HEK293 (cell line): ENCODE measurements around the gene TNFRSF13B.

Experiments
- CTCF ChIA-PET: fragments of 350-600 bp; formaldehyde crosslinking; extraction: SDS; loops from one replicate; lab custom pipeline; 2021; ENCODE audit warnings: antibody characterized with exemption; lab: Yijun Ruan, JAX
- POLR2A ChIA-PET: fragments of 300-600 bp; formaldehyde crosslinking; extraction: SDS; loops from one replicate; lab custom pipeline; 2020; ENCODE audit warnings: antibody characterized with exemption, inconsistent platforms; lab: Yijun Ruan, JAX
- H3K27ac ChIP-seq: fragments of 200-500 bp; sonication (Bioruptor generic); 2 replicates; pipeline ENCODE4 v1.5.1; 2014; ENCODE audit warnings: low read depth, low read length, control low read depth, inconsistent platforms; ENCODE audit errors: extremely low read depth
- H3K36me3 ChIP-seq, 2 experiments: fragments of 200-500 bp in 1 of 2; sonication (Bioruptor generic) in 1 of 2; 1 replicate in 1 of 2; 2 replicates in 1 of 2; pipeline ENCODE4 v1.5.1; 2014 to 2017; ENCODE audit warnings: inconsistent platforms in 2 of 2, low read length in 2 of 2; ENCODE audit not compliant: control insufficient read depth in 2 of 2, insufficient read depth in 1 of 2
- H3K4me1 ChIP-seq: fragments of 200-500 bp; sonication (Bioruptor generic); 2 replicates; pipeline ENCODE4 v1.5.1; 2014; ENCODE audit warnings: mild to moderate bottlenecking, low read length, inconsistent platforms; ENCODE audit not compliant: control insufficient read depth, insufficient read depth
- H3K4me3 ChIP-seq: 2 replicates; pipeline ENCODE4 v1.5.1; 2011; ENCODE audit warnings: low read depth, mild to moderate bottlenecking, control low read depth, low read length, moderate library complexity
- H3K9me3 ChIP-seq: fragments of 200-500 bp; sonication (Bioruptor generic); 2 replicates; pipeline ENCODE4 v1.5.1; 2014; ENCODE audit warnings: low read depth, low read length, inconsistent platforms; ENCODE audit not compliant: control insufficient read depth, insufficient read depth
- GFI1B ChIP-seq: fragments of 450-650 bp; formaldehyde crosslinking; IDR thresholded peaks from 2 replicates; pipeline ENCODE4 v1.5.1; 2016; ENCODE audit warnings: missing biosample characterization, missing genetic modification characterization
- KLF9 ChIP-seq: fragments of 450-650 bp; formaldehyde crosslinking; IDR thresholded peaks from 2 replicates; pipeline ENCODE4 v1.5.1; 2016; ENCODE audit warnings: missing biosample characterization, missing genetic modification characterization, low read depth
- TRIM28 ChIP-seq: IDR thresholded peaks from 2 replicates; pipeline ENCODE4 v1.6.1; 2011; ENCODE audit warnings: low read length, control low read depth, borderline replicate concordance
- ZEB2 ChIP-seq: fragments of 450-650 bp; formaldehyde crosslinking; IDR thresholded peaks from 2 replicates; pipeline ENCODE4 v1.5.1; 2016; ENCODE audit warnings: missing biosample characterization, missing genetic modification characterization
- ZFP41 ChIP-seq: fragments of 450-650 bp; formaldehyde crosslinking; IDR thresholded peaks from 2 replicates; pipeline ENCODE4 v1.5.1; 2016; ENCODE audit warnings: missing biosample characterization, missing genetic modification characterization, borderline replicate concordance
- ZIC2 ChIP-seq: fragments of 450-650 bp; formaldehyde crosslinking; IDR thresholded peaks from 2 replicates; pipeline ENCODE4 v1.5.1; 2016; ENCODE audit warnings: missing biosample characterization, missing genetic modification characterization
- ZNF10 ChIP-seq: fragments of 450-650 bp; formaldehyde crosslinking; IDR thresholded peaks from 2 replicates; pipeline ENCODE4 v1.5.1; 2017; ENCODE audit warnings: missing biosample characterization, missing genetic modification characterization
- ZNF473 ChIP-seq: fragments of 450-650 bp; formaldehyde crosslinking; IDR thresholded peaks from 2 replicates; pipeline ENCODE4 v1.5.1; 2017; ENCODE audit warnings: missing biosample characterization, missing genetic modification characterization
- ZNF521 ChIP-seq: fragments of 450-650 bp; formaldehyde crosslinking; IDR thresholded peaks from 2 replicates; pipeline ENCODE4 v1.5.1; 2017; ENCODE audit warnings: missing biosample characterization, mild to moderate bottlenecking, missing genetic modification characterization
- ZNF560 ChIP-seq: fragments of 450-650 bp; formaldehyde crosslinking; IDR thresholded peaks from 2 replicates; pipeline ENCODE4 v1.5.1; 2017; ENCODE audit warnings: missing biosample characterization, missing genetic modification characterization, borderline replicate concordance
- ZNF664 ChIP-seq: fragments of 450-650 bp; formaldehyde crosslinking; IDR thresholded peaks from 2 replicates; pipeline ENCODE4 v1.5.1; 2016; ENCODE audit warnings: missing biosample characterization, missing genetic modification characterization
- ZNF692 ChIP-seq: fragments of 450-650 bp; formaldehyde crosslinking; IDR thresholded peaks from 2 replicates; pipeline ENCODE4 v1.5.1; 2016; ENCODE audit warnings: missing biosample characterization, missing genetic modification characterization
- ZNF701 ChIP-seq: fragments of 450-650 bp; formaldehyde crosslinking; IDR thresholded peaks from 2 replicates; pipeline ENCODE4 v1.5.1; 2016; ENCODE audit warnings: missing biosample characterization, missing genetic modification characterization
- ZNF76 ChIP-seq: fragments of 450-650 bp; formaldehyde crosslinking; IDR thresholded peaks from 2 replicates; pipeline ENCODE4; 2016; ENCODE audit warnings: low read depth, missing biosample characterization, missing genetic modification characterization, borderline replicate concordance
- ZNF777 ChIP-seq: fragments of 450-650 bp; formaldehyde crosslinking; IDR thresholded peaks from 2 replicates; pipeline ENCODE4 v1.5.1; 2017; ENCODE audit warnings: missing biosample characterization, missing genetic modification characterization, borderline replicate concordance
- TF ChIP-seq, protein P1 (sequence below): fragments of 450-650 bp; formaldehyde crosslinking; IDR thresholded peaks from 2 replicates; pipeline ENCODE4 v1.5.1; 2017; ENCODE audit warnings: missing biosample characterization, mild to moderate bottlenecking, missing genetic modification characterization, moderate library complexity
- TF ChIP-seq, protein P2 (sequence below): fragments of 450-650 bp; formaldehyde crosslinking; IDR thresholded peaks from 2 replicates; pipeline ENCODE4 v1.5.1; 2016; ENCODE audit warnings: missing biosample characterization, missing genetic modification characterization

The TNFRSF13B gene

DNA sequence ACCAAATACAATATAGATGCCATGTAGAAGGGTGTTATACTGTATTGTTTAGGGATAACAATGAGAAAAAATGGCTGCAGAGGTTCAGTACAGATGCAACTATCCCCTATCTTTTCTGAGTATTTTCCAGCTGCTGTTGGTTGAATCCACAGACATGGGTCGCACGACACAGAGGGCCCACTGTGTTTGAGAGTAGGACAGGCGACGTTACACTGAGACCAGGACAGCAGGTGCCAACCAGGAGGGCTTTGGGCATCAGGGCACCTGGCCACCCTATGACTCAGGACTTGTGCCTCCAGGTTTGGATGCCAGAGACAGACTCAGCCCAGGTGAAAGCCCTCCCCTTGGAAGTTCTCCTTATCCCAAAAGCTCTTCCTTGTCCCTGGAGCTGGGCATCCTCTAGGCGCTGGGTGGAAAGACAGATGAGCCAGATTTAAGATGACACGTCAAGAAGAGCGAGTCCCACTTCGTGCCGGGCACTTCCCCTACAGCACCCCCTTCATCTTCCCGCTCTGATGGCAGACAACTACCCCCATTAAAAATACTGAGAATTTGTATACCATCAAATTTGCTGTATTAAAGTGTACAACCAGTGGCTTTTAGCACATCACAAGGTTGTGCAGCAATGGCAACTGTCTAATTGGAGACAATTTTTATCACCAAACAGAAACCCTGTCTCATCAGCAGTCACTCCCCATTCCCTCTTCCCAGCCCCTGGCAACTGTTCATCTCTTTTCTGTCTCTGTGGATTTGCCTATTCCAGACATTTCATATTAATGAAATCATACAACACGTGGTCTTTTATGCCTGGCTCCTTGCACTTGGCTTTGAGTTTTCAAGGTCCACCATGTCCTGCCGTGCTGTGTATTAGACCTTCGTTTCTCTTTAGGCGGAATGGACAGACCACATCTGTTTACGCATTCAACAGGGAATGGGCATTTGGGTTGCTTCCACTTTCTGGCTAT lies 30.6 kb downstream of the TNFRSF13B start (continued):
- TF ChIP-seq, protein P1, sequence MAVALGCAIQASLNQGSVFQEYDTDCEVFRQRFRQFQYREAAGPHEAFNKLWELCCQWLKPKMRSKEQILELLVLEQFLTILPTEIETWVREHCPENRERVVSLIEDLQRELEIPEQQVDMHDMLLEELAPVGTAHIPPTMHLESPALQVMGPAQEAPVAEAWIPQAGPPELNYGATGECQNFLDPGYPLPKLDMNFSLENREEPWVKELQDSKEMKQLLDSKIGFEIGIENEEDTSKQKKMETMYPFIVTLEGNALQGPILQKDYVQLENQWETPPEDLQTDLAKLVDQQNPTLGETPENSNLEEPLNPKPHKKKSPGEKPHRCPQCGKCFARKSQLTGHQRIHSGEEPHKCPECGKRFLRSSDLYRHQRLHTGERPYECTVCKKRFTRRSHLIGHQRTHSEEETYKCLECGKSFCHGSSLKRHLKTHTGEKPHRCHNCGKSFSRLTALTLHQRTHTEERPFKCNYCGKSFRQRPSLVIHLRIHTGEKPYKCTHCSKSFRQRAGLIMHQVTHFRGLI (tag by site-specific recombination) = no peak
- no peak for TF ChIP-seq ZNF692 (tag by site-specific recombination)
- no peak for TF ChIP-seq TRIM28
- TF ChIP-seq ZNF521 (tag by site-specific recombination) = no peak

DNA sequence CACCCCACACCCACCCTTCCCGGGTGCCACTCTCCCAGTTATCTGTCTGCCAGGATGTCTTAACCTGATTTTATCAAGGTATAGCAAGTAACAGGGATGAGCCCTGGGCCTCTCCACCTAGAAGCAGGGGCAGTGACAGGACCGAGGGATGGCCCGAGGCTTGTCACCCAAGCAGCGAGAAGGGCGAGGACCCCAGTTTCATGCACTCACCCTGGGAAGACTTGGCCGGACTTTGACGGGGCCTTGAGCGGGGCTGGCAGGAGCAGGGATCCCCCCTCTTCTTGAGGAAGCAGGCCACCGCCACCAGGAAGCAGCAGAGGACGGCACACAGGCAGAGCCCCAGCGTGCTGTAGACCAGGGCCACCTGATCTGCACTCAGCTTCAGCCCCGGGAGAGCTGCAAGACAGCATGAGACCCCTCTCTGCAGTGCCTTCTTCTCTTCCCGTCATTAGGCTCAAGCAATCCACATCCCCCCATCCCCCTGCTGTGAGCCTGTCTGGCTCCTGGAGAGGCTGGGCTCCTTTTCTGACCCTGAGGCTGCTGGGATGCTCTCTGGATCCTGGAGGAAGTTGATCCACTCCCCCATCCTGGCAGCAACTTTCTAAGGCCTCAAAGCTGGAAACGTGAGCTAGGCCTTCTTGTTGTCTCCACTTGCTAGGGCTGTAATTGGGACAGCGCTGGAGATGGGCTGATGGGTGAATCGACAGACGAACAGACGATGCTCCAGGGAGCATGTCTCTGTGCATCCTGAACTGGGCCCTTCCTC lies 31.6 kb downstream of the TNFRSF13B start:
- Histone ChIP-seq H3K4me1 (no peaks in the 10 kb centered on the region), H3K36me3 (no peaks in the 10 kb centered on the region)
- CTCF ChIA-PET = interaction anchor here (0.6 to 0.7 kb wide), 3 partner anchors 37 to 705 kb away, joined by 3 to 4 read pairs (median 4); no protein-coding TSS in a partner anchor

GRCh38 chr17:16939606-16940115 lies 32.3 kb downstream of the TNFRSF13B start:
- H3K27ac ChIP-seq = no peak overlapping the region
- POLR2A ChIA-PET = no interaction called here
- CTCF ChIA-PET = interaction anchor here (0.6 to 0.7 kb wide), 4 partner anchors 38 to 706 kb away, joined by 3 to 4 read pairs (median 4); no protein-coding TSS in a partner anchor
- no peaks in the 10 kb centered on the region for H3K9me3 ChIP-seq
- no peak overlapping the region for H3K4me3 ChIP-seq
- TF ChIP-seq ZNF560 (tag by site-specific recombination) (no peak), KLF9 (tag by site-specific recombination) (0 out of 2 replicates have a peak, but pooled peaks have one; percentile 37)
- no peaks in the 10 kb centered on the region for H3K4me1 ChIP-seq
- H3K36me3 ChIP-seq = no peaks in the 10 kb centered on the region

More for the DNA sequence above, 31.6 kb downstream of the TNFRSF13B start:
- POLR2A ChIA-PET = no interaction called here
- no peaks in the 10 kb centered on the region for H3K9me3 ChIP-seq
- TF ChIP-seq ZEB2 (tag by site-specific recombination) = no peak
- peak; percentile 77 for TF ChIP-seq ZIC2 (tag by site-specific recombination)
- no peak for TF ChIP-seq GFI1B (tag by site-specific recombination)
- TF ChIP-seq, protein P2, sequence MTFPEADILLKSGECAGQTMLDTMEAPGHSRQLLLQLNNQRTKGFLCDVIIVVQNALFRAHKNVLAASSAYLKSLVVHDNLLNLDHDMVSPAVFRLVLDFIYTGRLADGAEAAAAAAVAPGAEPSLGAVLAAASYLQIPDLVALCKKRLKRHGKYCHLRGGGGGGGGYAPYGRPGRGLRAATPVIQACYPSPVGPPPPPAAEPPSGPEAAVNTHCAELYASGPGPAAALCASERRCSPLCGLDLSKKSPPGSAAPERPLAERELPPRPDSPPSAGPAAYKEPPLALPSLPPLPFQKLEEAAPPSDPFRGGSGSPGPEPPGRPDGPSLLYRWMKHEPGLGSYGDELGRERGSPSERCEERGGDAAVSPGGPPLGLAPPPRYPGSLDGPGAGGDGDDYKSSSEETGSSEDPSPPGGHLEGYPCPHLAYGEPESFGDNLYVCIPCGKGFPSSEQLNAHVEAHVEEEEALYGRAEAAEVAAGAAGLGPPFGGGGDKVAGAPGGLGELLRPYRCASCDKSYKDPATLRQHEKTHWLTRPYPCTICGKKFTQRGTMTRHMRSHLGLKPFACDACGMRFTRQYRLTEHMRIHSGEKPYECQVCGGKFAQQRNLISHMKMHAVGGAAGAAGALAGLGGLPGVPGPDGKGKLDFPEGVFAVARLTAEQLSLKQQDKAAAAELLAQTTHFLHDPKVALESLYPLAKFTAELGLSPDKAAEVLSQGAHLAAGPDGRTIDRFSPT = no peak
- TF ChIP-seq KLF9 (tag by site-specific recombination) = 0 out of 2 replicates have a peak, but pooled peaks have one; percentile 1
- no peak overlapping the region for H3K4me3 ChIP-seq
- no peak overlapping the region for H3K27ac ChIP-seq

GRCh38 chr17:16939208-16939576 lies 32.7 kb downstream of the TNFRSF13B start:
- ChIA-PET POLR2A (no interaction called here), CTCF (interaction anchor here (0.7 to 1.1 kb wide), 3 partner anchors 52 to 176 kb away, joined by 3 to 5 read pairs (median 4); no protein-coding TSS in a partner anchor)
- Histone ChIP-seq H3K4me1 (no peaks in the 10 kb centered on the region), H3K4me3 (no peak overlapping the region), H3K36me3 (no peaks in the 10 kb centered on the region), H3K9me3 (no peaks in the 10 kb centered on the region), H3K27ac (no peak overlapping the region)
- TF ChIP-seq ZNF473 (tag by site-specific recombination) = 0 out of 2 replicates have a peak, but pooled peaks have one; percentile 61
- TF ChIP-seq ZNF76 (tag by site-specific recombination) = no peak
- TF ChIP-seq ZNF10 (tag by site-specific recombination) = no peak
- no peak for TF ChIP-seq TRIM28
- TF ChIP-seq ZNF777 (tag by site-specific recombination) = no peak
- no peak for TF ChIP-seq ZNF664
- no peak for TF ChIP-seq ZFP41
- no peak for TF ChIP-seq ZNF701
